Ishikawa (cell line): ENCODE results near the gene UNC50.

Experiments used
- EP300 ChIP-seq: IDR thresholded peaks from 2 replicates; pipeline ENCODE4 v1.6.1; 2012; ENCODE audit warnings: borderline replicate concordance
- NFIC ChIP-seq: IDR thresholded peaks from 2 replicates; pipeline ENCODE4 v1.6.1; 2012
- YY1 ChIP-seq: IDR thresholded peaks from 2 replicates; pipeline ENCODE4 v1.6.1; 2012; ENCODE audit warnings: low read depth
- ZBTB7A ChIP-seq: IDR thresholded peaks from 2 replicates; pipeline ENCODE4 v1.6.1; 2012; ENCODE audit warnings: low read depth
- TF ChIP-seq, protein P1 (sequence below): IDR thresholded peaks from 2 replicates; pipeline ENCODE4 v1.6.1; 2012
- TF ChIP-seq, protein P2 (sequence below): IDR thresholded peaks from 2 replicates; pipeline ENCODE4 v1.6.1; 2012; ENCODE audit warnings: low read depth, mild to moderate bottlenecking

DNA sequence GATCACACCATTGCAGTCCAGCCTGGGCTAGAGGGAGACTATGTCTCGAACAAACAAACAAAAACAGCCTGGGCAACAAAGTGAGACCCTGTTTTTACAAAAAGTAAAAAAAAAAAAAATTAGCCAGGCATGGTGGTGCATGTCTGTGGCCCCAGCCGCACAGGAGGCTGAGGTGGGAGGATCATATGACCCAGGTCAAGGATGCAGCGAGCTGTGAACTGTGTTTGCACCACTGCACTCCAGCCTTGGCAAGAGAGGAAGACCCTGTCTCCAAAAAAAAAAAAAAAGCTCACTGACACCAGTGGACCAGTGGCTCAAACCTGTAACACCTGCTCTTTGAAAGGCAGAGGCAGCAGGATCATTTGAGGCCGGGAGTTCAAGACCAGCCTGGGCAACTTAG is 40.1 kb downstream of the UNC50 start:
- TF ChIP-seq EP300, result no peak
- TF ChIP-seq NFIC, result no peak
- TF ChIP-seq, protein P1, sequence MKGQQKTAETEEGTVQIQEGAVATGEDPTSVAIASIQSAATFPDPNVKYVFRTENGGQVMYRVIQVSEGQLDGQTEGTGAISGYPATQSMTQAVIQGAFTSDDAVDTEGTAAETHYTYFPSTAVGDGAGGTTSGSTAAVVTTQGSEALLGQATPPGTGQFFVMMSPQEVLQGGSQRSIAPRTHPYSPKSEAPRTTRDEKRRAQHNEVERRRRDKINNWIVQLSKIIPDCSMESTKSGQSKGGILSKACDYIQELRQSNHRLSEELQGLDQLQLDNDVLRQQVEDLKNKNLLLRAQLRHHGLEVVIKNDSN, result no peak
- TF ChIP-seq YY1, result no peak
- TF ChIP-seq ZBTB7A, result no peak
- TF ChIP-seq, protein P2, sequence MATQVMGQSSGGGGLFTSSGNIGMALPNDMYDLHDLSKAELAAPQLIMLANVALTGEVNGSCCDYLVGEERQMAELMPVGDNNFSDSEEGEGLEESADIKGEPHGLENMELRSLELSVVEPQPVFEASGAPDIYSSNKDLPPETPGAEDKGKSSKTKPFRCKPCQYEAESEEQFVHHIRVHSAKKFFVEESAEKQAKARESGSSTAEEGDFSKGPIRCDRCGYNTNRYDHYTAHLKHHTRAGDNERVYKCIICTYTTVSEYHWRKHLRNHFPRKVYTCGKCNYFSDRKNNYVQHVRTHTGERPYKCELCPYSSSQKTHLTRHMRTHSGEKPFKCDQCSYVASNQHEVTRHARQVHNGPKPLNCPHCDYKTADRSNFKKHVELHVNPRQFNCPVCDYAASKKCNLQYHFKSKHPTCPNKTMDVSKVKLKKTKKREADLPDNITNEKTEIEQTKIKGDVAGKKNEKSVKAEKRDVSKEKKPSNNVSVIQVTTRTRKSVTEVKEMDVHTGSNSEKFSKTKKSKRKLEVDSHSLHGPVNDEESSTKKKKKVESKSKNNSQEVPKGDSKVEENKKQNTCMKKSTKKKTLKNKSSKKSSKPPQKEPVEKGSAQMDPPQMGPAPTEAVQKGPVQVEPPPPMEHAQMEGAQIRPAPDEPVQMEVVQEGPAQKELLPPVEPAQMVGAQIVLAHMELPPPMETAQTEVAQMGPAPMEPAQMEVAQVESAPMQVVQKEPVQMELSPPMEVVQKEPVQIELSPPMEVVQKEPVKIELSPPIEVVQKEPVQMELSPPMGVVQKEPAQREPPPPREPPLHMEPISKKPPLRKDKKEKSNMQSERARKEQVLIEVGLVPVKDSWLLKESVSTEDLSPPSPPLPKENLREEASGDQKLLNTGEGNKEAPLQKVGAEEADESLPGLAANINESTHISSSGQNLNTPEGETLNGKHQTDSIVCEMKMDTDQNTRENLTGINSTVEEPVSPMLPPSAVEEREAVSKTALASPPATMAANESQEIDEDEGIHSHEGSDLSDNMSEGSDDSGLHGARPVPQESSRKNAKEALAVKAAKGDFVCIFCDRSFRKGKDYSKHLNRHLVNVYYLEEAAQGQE, result no peak
